Kidney epithelial cell (primary cell): ENCODE results near the gene CHPF2. TPM values are rescaled to one million over a fixed set of nuclear protein-coding genes. Genes with fewer than 3 reads are reported as not detected.

Experiments
- DNase-seq: peaks from one replicate; pipeline ENCODE4 v3.0.0-alpha.2; 2010; ENCODE audit warnings: low read depth
- H3K27me3 ChIP-seq: 2 replicates; pipeline ENCODE4 v1.6.0; 2011; ENCODE audit warnings: low read length; ENCODE audit not compliant: control insufficient read depth, insufficient read depth
- H3K36me3 ChIP-seq: 2 replicates; pipeline ENCODE4 v1.5.1; 2011; ENCODE audit warnings: low read length; ENCODE audit not compliant: control insufficient read depth, insufficient read depth
- H3K4me3 ChIP-seq: 2 replicates; pipeline ENCODE4 v1.5.1; 2011; ENCODE audit warnings: low read depth, mild to moderate bottlenecking, control low read depth, low read length
- total RNA-seq: library from RNA; depleted of rRNA; stranded (reverse); fragments of >200 nt; gene quantifications from 2 replicates; pipeline ENCODE4 v1.2.3, GENCODE V29; 2015
- TF ChIP-seq, protein P1 (sequence below): IDR thresholded peaks from 2 replicates; pipeline ENCODE4 v1.5.1; 2011; ENCODE audit warnings: mild to moderate bottlenecking, moderate library complexity, low read length, control low read depth, inconsistent platforms; ENCODE audit not compliant: insufficient read depth, poor library complexity, severe bottlenecking

CHPF2 gene
- total RNA-seq, 1 donor from 2014 or later: 60.0 TPM

DNA sequence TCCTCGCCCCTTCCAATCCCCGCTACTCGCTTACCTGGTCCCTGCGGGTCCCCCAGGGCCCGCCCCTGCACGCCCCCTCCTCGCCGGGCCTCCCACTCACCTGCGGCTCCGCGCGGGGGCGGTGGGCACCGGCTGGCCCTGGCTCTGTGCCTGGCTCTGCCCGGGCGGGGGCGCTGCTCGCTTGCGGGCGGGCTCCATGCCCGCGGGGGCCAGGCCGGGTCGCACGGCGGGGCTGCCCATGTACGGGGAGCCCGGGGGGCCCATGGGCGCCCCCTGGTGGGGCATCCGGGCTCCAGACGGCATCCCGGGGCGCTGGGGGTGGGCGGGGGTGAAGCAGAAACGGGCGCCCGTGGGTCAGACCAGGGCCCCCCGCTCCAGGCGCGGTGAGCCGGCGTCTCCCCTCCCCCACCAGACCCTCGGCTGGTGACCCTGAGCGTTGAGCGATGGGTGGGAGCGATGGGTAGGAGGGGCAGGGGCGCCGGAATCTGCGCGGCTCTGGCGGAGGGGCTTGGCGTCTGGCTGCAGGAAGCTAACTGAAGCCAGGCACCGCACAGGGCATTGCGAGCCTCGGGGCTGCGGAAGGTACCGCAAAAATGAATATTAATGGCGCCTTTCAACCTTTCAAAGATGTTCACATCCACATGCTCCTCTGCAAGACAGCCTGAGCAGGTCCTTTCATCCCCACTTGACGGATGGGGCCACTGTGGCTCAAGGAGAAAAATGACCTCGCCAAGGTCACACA lies 13.2 kb downstream of the CHPF2 start:
- Histone ChIP-seq H3K4me3 (peak overlapping the region; percentile 16), H3K36me3 (no peaks in the 10 kb centered on the region), H3K27me3 (peaks cover 5% of the 10 kb centered on the region)
- DNase-seq: no peak
- TF ChIP-seq, protein P1, sequence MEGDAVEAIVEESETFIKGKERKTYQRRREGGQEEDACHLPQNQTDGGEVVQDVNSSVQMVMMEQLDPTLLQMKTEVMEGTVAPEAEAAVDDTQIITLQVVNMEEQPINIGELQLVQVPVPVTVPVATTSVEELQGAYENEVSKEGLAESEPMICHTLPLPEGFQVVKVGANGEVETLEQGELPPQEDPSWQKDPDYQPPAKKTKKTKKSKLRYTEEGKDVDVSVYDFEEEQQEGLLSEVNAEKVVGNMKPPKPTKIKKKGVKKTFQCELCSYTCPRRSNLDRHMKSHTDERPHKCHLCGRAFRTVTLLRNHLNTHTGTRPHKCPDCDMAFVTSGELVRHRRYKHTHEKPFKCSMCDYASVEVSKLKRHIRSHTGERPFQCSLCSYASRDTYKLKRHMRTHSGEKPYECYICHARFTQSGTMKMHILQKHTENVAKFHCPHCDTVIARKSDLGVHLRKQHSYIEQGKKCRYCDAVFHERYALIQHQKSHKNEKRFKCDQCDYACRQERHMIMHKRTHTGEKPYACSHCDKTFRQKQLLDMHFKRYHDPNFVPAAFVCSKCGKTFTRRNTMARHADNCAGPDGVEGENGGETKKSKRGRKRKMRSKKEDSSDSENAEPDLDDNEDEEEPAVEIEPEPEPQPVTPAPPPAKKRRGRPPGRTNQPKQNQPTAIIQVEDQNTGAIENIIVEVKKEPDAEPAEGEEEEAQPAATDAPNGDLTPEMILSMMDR: peak; percentile 43

DNA sequence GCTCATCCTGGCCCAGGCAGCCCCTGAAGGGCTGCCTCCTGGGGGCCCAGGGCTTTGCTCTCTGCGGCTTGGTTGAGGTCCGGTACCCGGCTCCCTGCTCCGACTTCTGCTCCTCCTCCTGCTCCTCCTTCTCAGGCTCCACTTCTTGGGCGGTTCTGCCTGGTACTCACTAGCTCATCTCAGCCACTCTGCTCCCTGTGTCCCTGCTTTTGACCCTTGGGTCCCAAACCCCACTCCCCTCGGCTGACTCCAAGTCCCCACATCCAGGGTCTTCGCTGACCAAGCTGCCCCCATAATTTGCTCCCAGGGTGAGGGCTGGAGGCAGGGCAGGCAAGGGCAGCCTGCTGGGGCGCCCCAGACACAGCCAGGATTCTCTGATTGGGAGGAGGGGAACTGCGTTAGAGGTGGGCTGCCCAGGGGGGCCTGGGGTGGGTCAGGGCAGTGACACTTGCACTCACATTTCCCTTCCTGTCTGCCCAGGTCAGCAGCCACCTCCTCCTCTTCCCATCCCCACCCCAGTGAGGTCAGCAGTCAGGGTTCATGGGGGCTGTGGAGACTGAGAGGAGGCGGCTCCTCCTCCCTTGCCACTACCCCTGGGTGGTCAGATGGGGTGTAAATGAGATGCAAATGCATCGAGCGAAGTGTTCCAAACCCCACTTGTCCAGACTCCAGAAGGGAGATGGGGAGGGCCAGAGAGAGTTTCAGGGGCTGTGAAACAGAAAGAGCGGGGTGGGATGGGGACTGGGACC lies 14.0 kb downstream of the CHPF2 start:
- no peak for DNase-seq
- TF ChIP-seq, protein P1: no peak
- Histone ChIP-seq H3K27me3 (peaks cover 5% of the 10 kb centered on the region), H3K36me3 (no peaks in the 10 kb centered on the region), H3K4me3 (no peak overlapping the region)

DNA sequence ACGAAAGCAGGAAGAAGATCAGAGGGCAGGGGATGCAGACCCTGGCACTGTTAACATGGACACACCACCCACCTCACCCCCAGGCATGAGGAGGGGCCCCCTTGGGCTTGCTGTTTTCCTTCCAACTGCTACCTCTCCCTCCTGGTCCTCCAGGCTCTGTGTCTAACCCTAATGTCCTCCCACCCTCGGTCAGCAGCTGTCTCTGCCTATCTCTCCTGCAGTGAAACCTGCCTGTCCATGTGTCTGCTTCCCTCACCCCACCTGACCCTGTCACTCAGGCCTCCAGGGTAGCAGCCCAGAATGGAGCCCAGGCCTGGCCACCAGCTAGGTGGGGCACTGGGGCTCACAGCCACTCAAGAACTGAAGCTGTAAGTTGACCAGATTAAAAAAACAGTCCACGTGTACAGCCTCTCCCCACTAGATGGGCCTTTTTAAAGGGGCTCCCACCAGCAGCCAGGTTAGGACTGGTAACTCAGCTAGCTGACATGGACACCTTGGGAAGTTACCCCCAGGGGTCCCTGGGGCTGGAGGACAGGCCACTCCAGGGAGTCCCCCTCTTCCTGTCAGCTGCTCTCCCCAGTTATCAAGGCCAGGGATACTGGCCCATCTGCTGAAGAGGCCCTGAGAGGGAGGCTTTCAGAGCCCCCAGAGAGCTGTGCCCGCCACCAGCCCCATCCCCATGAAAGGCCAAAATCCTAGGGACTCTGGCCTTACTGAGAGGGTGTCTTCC lies 14.7 kb downstream of the CHPF2 start:
- no peak overlapping the region for H3K4me3 ChIP-seq
- H3K36me3 ChIP-seq: no peaks in the 10 kb centered on the region
- peaks cover 5% of the 10 kb centered on the region for H3K27me3 ChIP-seq
- DNase-seq: no peak
- TF ChIP-seq, protein P1: no peak

DNA sequence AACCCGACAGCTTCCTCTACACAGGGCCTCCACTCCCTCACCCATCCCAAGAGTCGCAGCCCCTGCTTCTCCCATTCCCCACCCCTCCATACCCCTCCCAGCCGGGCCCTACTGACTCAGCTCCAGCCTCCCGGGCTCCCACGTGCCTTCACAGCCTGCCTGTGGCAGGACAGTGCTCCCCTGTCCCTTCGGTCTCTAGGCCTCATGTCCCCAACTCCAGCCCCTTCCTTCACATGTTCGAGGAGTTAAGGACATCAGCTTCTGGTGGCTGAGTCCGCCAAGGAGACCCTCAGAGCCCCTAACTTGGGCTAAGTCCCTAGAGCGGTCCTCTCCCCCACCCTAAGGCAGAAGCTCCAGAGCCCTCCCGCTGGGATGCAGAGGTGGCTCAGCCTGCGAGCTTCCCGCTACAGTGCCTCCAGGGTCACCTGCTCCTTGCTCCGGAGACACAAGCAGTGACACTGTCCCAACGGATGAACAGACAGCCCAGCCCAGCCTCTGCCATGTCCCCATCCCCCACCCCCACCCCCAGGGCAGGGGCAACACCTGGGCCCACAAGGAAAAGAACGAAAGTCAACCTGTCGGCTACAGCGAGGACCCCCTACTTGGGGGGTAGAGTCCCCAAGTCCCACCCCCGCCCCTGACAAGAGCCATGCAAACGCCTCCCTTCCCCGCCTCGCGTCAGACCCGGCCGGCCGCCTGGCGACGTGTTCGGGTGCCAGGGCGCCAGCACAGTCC lies 15.5 kb downstream of the CHPF2 start:
- DNase-seq: no peak
- TF ChIP-seq, protein P1: no peak
- peaks cover 5% of the 10 kb centered on the region for H3K27me3 ChIP-seq
- no peaks in the 10 kb centered on the region for H3K36me3 ChIP-seq
- peak overlapping the region; percentile 65 for H3K4me3 ChIP-seq

DNA sequence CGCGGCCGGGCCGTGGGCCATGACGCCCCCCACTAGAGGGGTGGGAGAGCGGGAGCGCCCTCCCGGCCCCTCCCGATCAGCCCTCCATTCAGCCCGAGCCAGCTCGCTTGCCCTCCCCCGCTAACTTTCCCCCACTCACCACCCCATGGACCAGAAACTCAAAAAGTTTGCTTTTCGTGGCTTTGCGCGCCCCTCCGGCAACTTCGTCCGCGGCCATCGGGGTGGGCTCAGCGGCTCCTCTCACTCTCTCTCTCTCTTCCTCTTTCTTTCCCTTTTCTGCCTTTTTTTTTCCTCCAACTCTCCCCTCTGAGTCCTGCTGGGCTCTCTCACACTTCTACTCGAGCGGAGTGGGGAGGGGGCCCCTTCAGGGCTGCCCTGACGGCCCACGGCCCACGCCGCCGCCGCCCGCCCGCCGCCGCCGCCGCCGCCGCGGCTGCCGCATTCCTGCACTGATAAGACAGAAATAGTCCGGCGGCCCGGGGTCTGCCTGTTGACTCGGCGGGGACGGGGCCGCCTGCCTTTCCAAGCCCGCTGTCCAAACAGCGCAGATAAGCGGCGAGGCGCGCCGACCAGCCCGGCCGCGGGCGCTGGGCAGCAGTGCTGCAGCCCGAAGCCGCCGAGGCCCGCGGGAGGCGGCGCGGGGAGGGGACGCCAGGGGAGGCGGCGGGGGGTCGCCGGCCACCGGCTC lies 16.2 kb downstream of the CHPF2 start, which contains the start of gene SMARCD3:
SMARCD3 (minus strand) TSS at position 349 of the 688 bp plus-strand sequence; CDS start at position 217, 132 bp downstream.
- TF ChIP-seq, protein P1: no peak
- Histone ChIP-seq H3K36me3 (no peaks in the 10 kb centered on the region), H3K27me3 (peaks cover 5% of the 10 kb centered on the region), H3K4me3 (peak within 1 kb of the TSS; percentile 65)
- no peak for DNase-seq
